ENCODE measurements around the gene RANBP17.
A peak's percentile ranks its signal among the peaks of the same experiment; 100 is the strongest.

The RANBP17 gene

GRCh38 chr5:171102877-171103610 lies 241.2 kb downstream of the RANBP17 start:
- no peak for DNase-seq

- DNase-seq: no peak
Observed at GRCh38 chr5:171107669-171108068, 245.9 kb downstream of the RANBP17 start.

- no peak for DNase-seq
Observed at GRCh38 chr5:171115519-171115918, 253.7 kb downstream of the RANBP17 start.

GRCh38 chr5:171116719-171117118 lies 254.9 kb downstream of the RANBP17 start:
- no peak for DNase-seq

- no peak for DNase-seq
Observed at GRCh38 chr5:171120986-171121622, 259.3 kb downstream of the RANBP17 start.

GRCh38 chr5:171121638-171122037 lies 259.8 kb downstream of the RANBP17 start:
- no peak for DNase-seq

DNA sequence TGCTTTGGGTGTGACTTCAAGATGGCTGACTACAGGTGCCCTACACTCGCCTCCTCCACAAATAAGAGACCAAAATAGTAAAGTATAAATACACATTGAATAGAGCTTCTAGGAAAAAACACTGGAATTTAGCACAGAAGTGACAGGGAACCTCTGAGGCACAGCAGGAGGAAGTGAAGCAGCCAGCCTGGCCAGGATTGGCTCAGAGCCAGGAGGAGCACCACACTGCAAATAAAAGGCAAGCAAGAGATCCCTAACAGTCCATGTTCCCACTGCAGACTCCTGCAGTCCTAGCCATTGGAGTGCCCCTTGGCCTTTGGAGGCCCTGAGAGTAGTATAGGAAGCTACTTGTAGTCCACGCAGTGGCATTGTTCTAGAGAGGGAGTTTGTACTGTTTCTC lies 260.6 kb downstream of the RANBP17 start:
- DNase-seq: peak; percentile 13

GRCh38 chr5:171123417-171123816 lies 261.6 kb downstream of the RANBP17 start:
- no peak for DNase-seq

DNA sequence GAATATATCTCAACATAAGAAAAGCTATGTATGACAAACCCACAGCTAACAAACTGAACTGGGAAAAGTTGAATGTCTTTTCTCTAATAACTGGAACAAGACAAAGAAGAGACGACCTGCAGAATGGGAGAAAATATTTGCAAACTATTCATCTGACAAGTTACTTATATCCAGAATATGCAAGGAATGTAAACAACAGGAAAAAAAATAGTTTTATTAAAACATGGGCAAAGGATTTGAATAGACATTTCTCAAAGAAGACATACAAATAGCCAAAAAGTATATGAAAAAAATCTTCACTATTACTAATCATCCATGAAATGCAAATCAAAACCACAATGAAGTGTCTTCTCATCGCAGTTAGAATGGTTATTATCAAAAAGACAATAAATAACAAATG lies 265.5 kb downstream of the RANBP17 start:
- DNase-seq: peak; percentile 57

GRCh38 chr5:171128136-171128535 lies 266.3 kb downstream of the RANBP17 start:
- no peak for DNase-seq

GRCh38 chr5:171129308-171129707 lies 267.5 kb downstream of the RANBP17 start:
- DNase-seq: no peak

DNA sequence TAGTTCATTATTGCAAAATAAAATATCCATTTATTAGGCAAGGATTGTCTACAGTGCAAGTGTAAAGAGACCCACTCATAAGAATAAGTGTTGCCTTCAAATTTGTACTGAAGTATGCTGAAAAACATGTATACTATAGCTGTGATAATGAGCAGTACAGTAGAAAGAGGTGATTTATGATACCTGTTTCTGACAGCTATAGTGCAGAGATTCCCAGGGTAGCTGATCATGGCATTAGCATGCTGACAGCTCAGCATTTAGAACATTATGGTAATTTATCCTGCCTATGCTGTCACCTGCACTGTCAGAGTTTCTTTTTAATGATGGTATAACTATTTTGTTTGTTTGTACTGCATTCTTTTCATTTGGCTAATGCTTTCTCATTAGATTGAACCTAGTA lies 269.7 kb downstream of the RANBP17 start:
- no peak for DNase-seq

DNA sequence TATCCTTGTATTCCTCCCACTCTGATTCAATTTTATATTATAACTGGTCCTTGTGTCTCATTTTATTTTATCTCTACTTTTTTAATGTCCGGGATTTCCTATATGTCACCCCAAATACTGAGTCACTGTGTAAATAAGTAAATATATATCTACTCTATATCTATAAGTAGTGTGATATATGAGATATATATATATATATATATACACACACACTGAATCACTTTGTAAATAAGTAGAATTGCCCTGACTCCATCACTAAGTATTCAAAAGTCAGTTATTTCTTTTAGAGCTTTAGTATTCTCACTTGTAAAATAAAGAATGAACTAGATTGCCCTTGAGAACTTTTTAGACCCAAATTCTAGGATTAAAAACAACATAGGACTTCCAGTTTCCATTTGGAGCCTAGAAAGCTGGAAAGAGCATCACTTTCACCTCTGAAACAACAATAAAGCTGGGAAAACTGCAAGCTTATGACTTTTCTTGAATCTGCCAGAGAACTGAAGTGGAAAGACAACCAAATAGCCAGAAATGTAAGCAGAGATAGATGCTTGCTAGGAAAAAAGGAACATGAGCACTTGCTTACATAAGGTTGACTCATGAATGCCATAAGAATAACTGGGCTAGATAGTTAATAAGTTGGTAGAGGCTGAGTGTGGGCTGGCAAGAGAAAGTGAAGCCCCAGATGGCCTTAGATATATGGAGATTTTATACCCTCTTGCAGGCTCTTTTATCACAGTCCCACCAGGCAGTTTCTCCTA lies 276.1 kb downstream of the RANBP17 start:
- DNase-seq: peak; percentile 57

DNA sequence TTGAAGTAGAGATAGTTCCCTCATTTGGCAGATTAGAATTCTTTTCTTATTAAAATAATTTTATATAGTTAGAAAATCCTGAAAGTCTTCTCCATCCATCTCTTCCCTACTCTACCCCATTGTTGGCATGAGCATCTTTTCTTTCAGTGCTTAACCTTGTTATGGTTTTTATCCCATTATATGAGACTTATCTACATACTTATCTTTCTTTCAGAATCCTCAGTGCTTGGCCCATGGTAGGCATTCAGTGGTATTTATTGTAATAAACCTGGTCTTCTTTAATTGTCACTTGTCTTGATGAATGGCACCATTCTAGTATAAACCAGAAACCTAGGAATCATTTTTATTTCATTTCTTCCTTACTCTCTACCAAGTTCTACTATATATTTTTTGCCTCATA lies 277.4 kb downstream of the RANBP17 start:
- DNase-seq: no peak

GRCh38 chr5:171142617-171143016 lies 280.8 kb downstream of the RANBP17 start:
- DNase-seq: no peak

DNA sequence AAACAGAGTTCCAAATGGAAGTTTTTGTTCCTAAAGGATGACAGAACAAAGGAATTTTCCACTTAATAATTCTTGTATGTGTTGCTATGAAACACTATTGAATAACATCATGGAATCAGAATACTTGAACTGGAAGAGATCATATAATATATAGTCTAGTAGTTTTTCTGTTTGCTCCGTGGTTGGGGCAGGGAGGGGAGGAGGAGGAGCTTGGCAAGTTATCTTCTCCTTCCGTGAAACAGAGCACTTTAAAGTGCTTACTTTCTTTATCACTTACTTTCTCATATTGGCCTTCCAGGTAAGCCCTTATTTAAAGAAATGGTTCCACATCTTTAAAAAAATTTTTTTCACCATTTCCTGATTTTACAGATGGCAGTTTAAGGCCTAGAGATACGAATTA lies 281.4 kb downstream of the RANBP17 start:
- DNase-seq: no peak

DNA sequence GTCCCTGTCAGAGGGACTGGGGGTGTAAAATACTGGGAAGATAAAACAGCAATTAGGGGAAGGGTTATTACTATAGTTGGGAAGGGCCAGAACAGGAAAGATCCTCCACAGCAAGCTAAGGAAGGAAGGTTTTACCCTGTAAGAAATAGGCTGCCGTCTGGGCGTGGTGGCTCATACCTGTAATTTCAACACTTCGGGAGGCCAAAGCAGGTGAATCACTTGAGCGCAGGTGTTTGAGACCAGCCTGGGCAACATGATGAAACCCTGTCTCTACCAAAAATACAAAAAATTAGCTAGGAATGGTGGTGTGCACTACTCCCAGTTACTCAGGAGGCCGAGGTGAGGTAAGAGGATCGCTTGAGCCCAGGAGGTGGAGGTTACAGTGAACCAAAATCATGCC lies 282.1 kb downstream of the RANBP17 start:
- no peak for DNase-seq

- DNase-seq: no peak
Observed at GRCh38 chr5:171149333-171149732, 287.5 kb downstream of the RANBP17 start.

- DNase-seq: no peak
Observed at GRCh38 chr5:171149772-171150171, 288.0 kb downstream of the RANBP17 start.

GRCh38 chr5:171152382-171152781 lies 290.6 kb downstream of the RANBP17 start:
- DNase-seq: peak; percentile 39

GRCh38 chr5:171155621-171156020 lies 293.8 kb downstream of the RANBP17 start:
- DNase-seq: peak; percentile 67

DNA sequence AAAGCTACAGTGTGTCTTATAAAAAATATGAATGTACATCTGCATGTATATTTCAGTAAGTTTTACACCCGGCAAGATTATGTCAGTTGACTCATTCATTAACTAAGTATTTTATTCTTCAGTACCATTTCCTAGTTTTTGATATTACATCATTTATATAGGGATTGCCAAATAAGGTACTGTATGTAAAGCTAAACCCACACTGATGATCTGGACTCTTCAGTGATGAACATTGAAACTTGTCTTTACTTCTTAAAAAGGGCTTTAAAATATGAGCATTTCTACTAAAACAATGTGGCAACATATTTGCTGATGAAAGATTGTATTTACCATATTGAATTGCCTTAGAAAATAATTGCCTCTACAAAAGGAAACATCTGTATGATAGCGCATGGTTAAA lies 295.5 kb downstream of the RANBP17 start:
- peak; percentile 19 for DNase-seq

DNA sequence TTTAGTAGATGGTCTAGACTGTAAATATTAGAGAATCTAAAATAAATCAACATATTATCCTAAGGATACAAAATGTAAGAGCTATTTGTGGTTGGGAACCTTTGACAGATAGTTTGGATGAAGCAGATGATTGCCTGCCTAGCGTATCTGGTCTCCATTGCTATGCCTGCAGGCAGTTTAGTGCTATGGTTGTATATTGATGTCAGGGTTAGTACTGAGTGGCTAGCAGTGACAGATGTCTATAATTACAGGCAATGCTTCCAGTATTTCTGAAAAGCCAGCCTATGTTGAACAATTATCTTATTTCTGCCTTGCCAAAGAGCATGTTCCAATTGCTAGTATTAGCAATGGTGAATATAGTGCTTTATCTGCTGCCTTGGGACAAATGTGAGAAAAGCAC lies 296.0 kb downstream of the RANBP17 start:
- no peak for DNase-seq

DNA sequence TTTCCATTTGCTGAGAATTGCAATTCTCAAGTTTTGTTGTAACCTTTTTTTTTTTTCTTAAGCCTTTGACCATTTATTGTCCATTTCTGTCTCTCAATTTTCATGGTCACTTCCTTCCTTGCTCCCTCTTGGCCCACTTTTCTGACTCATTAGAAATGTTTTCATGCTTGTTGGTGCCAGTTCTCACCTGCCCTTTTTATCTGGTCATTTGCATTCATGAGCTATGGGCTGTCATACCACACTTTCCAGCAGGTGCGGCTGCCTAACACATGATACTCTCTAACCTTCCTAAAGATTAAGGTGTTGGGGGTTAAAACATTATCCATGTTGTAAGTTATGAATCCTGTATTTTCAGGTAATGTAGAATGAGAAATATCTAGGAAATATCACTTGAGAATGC lies 296.8 kb downstream of the RANBP17 start:
- DNase-seq: no peak

Data from EL (cell line).